ENCODE results near the gene GABBR1.

GABBR1 gene

DNA sequence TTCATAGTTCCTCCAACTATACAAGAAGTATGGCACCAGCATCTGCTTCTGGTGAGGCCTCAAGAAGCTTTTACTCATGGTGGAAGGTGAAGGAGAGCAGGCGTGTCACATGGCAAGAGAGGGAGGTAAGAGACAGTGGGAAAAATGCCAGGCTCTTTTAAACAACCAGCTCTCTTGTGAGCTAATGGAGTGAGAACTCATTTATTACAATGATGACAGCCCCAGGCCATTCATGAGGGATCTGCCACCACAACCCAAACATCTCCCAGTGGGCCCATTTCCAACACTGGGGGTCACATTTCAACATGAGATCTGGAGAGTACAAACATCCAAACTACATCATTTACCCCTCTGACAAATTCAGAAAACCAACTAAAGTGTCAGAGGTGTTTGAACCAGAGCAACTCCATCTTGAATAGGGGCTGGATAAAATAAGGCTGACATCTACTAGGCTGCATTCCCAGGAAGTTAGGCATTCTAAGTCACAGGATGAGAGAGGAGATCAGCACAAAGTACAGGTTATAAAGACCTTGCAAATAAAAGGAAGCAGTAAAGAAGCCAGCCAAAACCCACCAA is 71.3 kb downstream of the GABBR1 start:
- DNase-seq: no peak

DNA sequence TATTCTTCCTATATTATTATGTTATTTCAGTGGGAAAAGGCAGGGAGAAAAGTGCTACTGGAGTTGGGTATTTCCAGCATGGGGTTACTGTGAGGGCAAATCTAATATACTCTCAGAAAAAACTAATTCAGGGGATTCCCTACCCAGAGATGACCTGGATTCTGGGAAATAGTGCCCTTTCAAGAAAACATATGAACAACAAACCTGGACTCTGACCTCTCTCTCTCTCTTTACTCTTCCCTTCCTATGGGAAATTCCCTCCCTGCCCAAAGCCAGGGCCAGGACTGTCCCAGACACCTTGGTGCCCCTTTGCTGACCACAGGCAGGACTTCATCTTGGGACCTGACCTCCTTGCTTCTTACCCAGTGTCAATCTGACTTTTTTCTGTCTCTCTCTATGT is 71.9 kb downstream of the GABBR1 start:
- no peak for DNase-seq

DNA sequence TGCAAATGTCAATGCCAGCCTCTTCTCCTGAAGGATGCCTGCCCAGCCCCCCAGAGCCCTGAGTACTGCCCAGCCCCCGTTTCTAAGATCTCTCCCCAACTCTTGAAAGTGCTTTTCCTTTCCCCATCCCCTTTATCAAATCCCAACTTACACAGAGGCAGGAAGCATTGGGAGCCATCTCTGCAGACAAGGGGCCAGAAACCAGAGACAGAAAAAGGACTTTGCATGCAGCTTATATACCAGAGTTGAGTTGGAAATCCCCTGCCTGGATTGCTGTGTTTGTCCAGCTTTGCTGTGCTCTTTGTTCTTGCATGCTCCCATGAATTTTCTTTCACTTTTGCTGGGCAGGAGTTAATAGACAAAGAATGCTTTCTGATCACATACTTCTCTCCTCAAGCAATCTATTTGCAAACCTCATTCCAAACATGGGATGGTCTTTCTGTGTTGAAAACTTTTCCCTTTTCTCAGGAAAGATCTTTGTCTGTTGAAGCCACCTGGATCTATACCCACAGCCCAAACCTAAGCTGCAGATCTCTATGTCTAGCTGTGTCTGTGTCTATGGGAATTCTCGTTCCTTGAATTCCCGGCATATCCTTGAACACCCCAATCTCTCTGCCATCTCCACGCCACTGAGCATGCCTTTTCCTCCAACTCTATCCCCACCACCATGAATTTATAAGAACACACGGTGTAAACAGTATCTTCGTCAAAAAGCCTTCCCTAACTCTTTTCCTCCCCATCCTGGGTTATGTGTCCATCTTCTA is 73.3 kb downstream of the GABBR1 start, which contains the start of gene UBD:
Gene UBD, minus strand, starts transcription at position 209 of the 764 bp plus-strand sequence. Its CDS starts 31 bp downstream, at position 178.
- no peak for DNase-seq

DNA sequence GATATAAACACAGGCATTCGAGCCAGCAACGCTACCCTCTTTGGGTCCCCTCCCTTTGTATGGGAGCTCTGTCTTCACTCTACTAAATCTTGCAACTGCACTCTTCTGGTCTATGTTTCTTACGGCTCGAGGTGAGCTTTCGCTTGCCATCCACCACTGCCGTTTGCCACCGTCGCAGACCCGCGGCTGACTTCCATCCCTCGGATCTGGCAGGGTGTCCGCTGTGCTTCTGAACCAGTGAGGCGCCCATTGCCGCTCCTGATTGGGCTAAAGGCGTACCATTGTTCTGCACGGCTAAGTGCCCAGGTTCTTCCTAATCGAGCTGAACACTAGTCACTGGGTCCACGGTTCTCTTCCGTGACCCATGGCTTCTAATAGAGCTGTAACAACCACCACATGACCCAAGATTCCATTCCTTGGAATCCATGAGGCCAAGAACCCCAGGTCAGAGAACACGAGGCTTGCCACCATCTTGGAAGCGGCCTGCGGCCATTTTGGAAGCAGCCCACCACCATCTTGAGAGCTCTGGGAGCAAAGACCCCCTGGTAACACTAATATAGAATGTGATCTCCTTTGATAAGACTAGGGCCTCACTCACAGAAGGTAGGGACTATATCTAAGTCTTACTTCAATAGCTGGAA is 74.4 kb downstream of the GABBR1 start:
- DNase-seq: no peak

DNA sequence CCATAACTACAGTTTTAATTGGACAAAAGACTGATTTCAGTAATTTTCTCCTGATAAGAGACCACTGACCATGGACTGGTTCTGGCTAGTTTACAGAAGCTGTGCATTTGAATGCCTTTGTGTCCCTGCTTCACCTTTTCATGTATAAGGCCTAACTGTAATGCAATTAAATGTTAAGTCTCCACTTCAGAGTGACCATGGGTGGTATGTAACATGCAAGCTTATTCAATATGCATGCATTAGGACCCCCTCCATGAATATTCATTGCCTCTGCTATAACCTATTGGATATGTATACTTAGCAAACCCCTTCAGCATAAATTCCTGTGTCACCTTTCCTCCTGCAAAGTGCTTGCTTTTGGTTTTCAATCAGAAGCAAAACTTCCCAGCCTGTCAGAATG is 75.7 kb downstream of the GABBR1 start:
- no peak for DNase-seq

DNA sequence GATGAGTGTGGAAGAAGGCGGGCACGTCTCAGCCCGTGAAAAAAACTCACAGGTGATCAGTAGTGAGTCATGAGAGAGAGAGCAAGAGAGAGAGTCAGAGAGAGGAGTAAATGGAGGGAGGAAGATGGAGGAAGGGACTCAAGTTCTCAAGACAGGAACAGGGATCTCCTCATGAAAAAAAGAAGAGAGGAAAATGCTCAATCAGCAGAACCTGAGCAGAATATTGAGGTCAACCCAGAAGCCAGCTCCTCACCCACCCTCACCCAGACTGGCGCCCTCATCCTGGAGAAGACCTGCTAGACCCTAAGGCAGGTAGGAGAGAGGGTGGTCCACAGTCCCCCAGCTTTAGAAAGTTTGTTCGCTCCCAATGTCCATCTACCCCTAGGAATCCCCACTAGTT is 78.2 kb downstream of the GABBR1 start:
- DNase-seq: no peak

DNA sequence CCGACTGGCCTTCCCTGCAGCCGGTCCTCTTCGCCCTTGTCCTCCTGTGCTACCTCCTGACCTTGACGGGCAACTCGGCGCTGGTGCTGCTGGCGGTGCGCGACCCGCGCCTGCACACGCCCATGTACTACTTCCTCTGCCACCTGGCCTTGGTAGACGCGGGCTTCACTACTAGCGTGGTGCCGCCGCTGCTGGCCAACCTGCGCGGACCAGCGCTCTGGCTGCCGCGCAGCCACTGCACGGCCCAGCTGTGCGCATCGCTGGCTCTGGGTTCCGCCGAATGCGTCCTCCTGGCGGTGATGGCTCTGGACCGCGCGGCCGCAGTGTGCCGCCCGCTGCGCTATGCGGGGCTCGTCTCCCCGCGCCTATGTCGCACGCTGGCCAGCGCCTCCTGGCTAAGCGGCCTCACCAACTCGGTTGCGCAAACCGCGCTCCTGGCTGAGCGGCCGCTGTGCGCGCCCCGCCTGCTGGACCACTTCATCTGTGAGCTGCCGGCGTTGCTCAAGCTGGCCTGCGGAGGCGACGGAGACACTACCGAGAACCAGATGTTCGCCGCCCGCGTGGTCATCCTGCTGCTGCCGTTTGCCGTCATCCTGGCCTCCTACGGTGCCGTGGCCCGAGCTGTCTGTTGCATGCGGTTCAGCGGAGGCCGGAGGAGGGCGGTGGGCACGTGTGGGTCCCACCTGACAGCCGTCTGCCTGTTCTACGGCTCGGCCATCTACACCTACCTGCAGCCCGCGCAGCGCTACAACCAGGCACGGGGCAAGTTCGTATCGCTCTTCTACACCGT is 79.5 kb downstream of the GABBR1 start:
- no peak for DNase-seq

DNA sequence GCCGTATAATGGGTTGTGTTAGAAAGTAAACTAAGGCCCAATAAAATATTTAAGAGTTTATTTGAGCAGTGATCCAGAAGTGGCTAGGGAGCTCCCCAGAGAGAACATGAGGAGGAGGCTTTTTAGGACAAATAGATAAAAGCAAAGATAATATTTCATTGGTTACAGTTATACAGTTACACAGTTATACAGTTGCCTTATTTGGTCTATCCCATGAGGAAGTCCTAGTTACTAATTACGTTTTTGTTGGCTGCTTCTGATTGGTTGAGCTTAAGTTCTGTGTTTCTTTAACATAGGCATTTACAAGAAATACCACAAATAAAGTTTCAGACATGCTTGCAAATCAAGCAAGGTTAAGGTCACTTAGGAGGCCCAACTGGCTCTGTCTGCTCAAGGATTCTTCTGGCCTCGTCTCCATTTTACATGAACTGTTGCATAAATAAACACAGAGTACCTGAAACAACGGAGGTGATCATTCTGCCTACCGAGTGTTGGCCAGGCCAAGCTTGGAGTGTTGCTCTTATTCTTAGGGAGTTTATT is 80.4 kb downstream of the GABBR1 start:
- DNase-seq: no peak

DNA sequence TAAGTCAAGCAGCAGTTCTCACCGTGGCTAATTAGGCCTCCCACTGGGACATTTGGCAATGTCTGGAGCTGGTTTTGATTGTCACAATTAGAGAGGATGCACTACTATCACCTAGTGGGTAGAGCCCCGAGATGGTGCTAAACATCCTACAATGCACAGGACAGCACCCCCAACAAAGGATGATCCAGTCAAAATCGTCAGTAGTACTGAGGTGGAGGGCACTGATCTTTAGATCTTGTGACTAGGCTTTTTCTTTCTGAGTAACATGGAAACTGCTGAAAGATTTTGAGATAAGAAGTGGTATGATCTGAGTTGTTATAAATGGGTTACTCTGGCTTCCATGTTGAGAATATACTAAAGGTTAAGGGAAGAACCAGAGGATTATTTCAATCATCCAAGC is 85.4 kb downstream of the GABBR1 start:
- no peak for DNase-seq

DNA sequence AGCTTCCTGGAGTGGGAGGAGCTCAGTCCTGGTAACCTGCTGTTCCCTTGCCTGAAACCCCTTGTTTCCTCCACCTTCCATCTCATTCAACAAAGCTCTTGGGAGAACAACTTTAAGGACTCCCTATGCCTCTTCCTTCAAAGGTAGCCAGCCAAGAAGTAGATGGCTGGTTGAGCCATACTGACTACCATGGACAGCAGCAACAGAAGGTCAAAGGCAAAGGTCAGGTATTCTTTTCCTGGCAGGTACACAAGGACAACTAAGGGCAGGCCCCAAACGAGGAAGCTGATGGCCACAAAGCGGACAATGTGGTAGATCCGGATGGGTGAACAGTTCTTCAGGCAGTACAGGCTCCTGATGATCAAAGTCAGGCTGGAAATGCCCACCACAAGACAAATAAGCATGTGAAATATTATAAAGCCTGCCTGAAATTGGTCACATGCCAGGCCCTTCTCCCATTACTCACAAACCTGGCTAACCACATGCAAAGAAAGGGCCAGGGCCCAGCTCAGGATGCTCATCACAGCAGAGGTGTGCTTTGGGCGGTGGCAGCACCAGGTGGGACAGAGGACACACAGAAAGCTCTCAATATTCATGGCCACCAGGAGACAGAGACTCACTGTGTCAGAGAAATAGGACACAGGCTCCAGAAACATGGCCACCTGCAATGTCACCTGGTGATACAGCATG is 95.1 kb downstream of the GABBR1 start:
- no peak for DNase-seq

DNA sequence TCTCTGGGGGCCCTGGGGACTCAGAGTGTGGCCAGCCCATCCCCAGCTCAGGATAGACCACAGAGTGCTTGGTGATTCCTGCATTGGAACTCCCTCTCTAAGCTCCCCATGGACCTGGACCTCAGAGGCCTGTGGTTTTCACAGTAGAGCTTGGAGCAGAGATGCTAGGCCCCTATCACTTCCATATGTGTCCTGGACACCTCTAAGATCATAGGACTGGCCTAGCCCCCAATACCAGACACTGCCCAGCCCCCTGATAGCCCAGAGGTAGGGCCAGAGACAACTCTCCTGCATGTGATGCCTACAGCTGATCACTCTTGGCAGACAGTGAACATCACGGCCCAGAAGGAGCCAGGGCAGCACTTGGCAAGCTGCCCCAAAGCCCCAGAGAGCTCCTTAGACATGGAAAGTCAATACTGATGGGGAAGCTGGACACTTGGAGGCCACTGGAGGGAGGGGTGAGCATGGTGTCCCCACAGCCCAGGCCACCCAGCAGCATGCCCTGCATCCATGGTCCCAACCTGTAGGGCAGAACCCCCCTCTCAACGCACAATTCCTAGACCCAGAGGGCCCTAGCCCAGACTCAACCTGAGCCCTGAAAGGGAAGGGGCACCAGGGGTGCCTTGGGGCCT is 100.5 kb downstream of the GABBR1 start:
- DNase-seq: no peak

DNA sequence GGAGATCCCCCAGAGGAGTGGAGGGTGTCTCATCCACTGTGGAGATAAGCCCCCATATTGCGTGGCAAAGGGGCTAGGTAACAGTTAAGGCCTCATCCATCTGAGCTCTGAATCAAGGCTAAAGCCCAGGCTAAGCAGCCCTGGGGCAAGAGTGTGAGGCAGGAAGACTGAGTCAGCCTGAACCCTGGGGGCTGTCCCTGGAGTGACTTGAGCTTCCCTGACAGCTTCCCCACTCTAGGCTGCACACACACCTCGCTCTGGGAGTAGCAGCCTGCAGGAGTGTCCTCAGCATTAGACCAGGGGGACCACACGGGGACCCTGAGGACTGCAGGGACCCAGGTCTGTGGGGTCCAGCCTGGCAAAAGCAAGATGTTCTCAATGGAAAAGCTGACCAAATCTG is 101.3 kb downstream of the GABBR1 start:
- DNase-seq: no peak

DNA sequence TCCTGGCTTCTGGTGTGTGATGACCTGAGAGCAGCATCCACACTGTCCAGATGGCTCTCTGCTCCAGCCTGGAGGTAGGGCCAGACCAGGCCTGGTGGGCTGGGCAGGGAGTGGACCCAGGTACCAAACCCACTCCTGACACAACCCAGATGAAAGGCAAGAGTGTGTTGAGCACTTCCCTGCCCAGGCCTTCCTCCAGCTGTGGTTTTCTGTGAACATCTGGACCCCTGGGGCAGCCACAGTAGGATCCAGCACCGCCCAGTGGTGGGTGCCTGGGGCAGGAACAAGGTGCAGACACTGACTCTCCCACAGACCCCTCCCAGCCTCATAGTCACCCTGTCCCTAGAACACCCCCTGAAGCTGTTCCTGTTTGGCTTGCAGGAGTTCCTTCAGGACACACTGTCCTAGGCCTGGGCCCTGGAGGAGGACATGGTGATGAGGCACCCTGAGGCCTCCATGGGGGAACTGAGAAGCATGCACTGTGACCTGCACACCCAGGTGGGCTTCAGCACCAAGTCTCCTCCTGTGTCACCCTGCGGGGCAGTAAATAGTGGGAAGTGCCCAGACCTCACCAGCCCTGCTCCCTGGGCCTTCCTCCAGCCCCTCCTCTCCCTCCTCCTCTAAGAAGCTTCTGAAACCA is 102.2 kb downstream of the GABBR1 start:
- DNase-seq: no peak

DNA sequence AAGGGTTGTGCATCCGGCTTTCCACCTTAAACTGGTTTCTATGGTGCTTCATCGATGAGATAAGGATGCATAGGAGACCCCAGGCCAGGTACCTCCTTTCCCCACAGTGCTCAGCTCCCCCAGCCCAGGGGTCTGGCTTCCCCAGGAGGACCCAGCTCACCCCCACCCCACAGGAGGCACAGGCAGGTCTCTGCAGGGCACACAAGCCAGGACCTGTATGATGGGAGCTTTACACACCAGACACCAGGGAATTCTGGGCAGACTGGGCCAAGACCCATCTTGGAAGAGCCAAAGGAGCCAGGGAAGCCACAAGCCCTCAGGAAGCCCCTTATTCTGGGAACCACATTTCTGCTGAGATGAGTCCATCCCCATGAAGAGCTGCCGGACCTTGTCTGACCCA is 103.0 kb downstream of the GABBR1 start:
- DNase-seq: no peak

DNA sequence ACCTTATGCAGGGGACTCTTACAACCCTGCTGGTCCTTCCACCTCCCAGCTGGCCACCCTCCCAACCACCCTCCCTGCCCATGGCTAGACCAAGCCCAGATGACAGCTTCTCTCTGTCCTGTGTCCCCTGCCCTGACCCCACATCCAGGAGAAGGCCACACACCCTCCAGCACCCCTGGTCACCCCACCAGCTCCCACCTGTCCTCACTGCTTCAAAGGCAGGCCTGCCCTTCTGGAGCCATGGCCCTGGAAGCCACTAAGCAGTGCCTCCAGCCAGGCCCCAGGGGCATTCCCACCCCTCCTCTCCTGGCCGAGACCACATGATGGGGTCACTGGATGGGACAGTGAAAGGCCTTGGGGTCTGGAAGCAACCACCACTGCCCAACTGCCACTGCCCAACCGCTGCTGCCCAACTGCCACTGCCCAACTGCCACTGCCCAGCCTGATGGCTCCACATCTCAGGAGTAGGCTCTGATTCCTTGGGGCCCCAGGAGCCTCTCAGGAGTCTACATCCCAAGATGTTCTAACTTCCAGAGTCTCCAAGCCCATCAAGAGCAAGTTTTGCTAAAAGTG is 103.9 kb downstream of the GABBR1 start:
- DNase-seq: no peak

DNA sequence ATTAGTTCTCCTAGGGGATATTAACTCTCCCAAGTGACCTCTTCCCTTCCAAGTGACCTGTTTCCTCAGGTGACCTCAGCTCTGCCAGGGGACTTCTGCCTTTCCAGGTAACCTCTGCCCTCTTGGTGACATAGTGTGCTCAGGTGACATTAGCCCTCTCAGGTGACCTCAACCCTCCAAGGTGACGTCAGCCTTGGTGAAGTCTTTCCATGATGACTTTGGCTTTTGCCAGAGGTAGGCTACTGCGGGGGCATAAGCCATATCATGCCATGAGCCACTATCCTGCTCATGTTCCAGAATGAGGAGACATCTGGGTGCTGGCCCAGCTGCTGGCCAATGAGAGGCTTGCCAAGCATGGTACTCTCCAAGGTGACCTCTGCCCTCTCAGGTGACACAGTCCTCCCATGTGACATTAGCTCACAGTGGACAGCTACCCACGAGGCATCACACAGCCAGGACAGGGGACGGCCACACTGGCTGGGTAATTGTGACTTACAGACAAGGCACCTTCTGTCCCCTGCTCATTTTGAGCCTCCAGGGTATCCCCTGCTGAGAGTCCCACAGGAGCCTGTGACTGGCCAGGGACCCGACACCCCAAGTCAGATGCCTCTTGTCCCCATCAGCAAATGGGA is 104.6 kb downstream of the GABBR1 start:
- no peak for DNase-seq

DNA sequence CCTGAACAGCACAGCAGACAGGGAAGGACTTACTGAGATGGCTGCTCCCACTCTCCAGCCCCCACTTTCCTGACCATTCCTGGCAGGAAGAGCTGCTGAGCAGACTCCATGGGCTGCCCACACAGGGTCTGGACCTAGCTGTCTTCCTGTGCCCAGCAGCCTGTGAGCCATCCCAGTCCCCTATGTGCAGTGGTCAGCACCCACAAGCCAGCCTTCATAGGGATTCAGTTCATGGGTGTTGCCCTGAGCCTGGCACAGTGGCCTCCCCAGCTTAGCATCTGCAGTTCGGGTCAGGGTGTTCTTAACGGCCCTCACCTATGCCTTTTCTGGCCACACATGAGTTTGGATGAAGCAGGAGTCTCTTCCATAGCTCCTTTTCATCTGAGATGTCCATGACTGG is 105.4 kb downstream of the GABBR1 start:
- DNase-seq: no peak

DNA sequence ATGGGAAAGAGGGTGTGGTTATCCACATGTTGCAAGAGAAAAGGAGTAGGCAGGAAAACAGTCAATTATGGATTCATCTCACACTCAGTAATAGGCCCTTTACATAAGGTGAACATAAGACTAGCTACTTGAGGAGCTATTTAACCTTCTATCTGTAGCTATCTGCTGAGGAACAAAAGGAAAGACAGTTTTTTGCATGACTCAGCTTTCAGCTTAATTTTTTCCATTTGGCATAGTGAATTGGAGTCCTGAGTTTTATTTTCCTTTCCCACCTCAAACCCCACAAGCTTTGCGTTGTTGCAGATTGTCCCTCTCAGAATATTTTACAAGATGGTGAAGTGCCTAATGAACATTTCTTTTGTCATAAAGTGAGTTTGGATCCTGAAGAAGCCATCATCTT is 105.9 kb downstream of the GABBR1 start:
- no peak for DNase-seq

DNA sequence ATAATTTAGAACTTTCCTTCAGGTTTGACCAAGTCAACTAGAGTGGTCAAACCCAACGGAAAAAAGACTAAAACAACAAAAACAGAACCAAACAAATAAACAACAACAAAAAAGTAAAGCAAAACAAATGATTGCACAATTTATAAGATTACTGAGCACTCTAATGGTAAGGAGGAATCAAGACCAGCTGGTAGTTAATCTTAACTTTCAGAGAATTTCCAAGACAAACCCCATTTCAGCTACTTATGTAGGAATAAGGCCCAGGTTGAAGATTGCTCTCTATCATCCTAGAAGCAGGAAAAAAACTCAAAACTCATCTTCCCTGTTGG is 107.7 kb downstream of the GABBR1 start:
- no peak for DNase-seq

DNA sequence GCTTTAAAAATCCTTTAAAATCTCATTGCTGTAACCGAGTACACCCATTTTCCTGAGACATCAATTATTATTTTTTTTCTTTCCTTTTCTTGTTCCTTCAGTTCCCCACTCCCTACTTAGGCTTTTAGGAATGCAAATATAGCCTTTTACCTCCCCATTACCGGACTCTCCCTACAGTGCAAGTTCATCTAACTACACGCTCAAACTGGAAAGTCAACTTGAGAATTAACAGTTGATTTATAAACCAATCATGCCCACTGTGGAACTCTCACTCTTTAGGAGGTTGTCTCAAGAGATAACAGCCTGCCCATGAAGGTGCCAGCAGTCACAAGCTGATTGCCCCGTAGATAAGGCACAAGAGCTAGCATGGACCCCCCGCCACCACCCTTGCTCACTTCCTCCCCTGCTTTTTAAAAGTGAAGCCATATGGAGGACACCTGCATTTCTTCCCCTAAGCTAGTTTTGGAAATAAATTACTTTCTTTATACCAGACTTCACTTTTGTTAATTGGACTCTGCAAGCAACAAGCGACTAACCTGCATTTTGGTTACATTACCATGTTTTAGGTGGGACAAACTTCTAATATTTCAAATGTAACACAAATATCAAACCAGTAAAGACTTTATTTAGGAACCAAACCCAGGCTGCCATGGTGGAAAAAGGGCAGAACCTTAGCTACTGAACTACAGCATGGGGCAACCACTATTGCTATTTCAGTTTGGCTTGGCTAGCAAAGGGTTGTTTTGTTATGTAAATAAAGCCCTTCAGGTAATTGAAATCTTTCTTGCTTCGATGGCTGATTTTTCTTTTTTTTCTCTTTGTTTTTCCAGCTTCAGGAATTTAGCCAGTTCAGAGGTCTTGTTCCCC is 108.3 kb downstream of the GABBR1 start:
- DNase-seq: no peak

All from Kasumi-1 (cell line).